ENCODE measurements around the gene POLD2. TPM values are rescaled to one million over a fixed set of nuclear protein-coding genes. Genes with fewer than 3 reads are reported as not detected.
"Not testable (repeated sequence)": the region's sequence is repeated elsewhere in the genome, so short reads cannot be mapped to it uniquely, and the experiment has no call there.

POLD2 gene
- total RNA-seq (37.1 TPM), polyA plus RNA-seq (10 to 100 TPM; 53.3 to 59.0 (median 55.0) TPM)

- peak within 1 kb of the TSS; percentile 70 to 97 (median 92) for H3K27ac Mint-ChIP-seq
- Histone ChIP-seq H3K27me3 (ENCODE audit: control insufficient read depth, insufficient read depth, low read length) (peaks cover 5% of the 10 kb centered on the region), H3K36me3 (ENCODE audit: control insufficient read depth, insufficient read depth, low read length) (peaks cover 16% of the 10 kb centered on the region), H3K4me1 (ENCODE audit: control insufficient read depth, insufficient read depth, low read length, poor library complexity, severe bottlenecking) (peaks cover 16% of the 10 kb centered on the region), H3K27ac (ENCODE audit: insufficient read depth, low read length, poor library complexity, severe bottlenecking) (peak within 1 kb of the TSS; percentile 72), H3K4me3 (ENCODE audit: low read depth, low read length) (peak within 1 kb of the TSS; percentile 86), H3K9me3 (ENCODE audit: control insufficient read depth in 2 of 2, low read length in 2 of 2) (no peaks in the 10 kb centered on the region)
- H3K36me3 Mint-ChIP-seq, result peaks cover 19% of the 10 kb centered on the region
- DNase-seq (peak; percentile 96 to 97 (median 97)), ATAC-seq (ENCODE audit: low read depth in 2 of 2) (peak; percentile 99)
- H3K9me3 Mint-ChIP-seq, result peaks cover 0 to 3% (median 0%) of the 10 kb centered on the region in 7 donors
- peaks cover 7 to 40% (median 12%) of the 10 kb centered on the region in 4 donors for H3K4me1 Mint-ChIP-seq
- H3K4me3 Mint-ChIP-seq, result peak within 1 kb of the TSS; percentile 80 to 96 (median 94)
- H3K27me3 Mint-ChIP-seq, result peaks cover 14% of the 10 kb centered on the region
Observed at GRCh38 chr7:44123190-44124003, at the start of gene POLD2. TSS of gene POLD2 (minus strand) at chr7:44123548. CDS start at chr7:44122053, 1,495 bp downstream.

GRCh38 chr7:44172803-44173424 is 49.6 kb upstream of the POLD2 start:
- ATAC-seq (ENCODE audit: low read depth in 2 of 2), result no peak
- Histone ChIP-seq H3K27me3 (ENCODE audit: control insufficient read depth, insufficient read depth, low read length) (no peaks in the 10 kb centered on the region), H3K27ac (ENCODE audit: insufficient read depth, low read length, poor library complexity, severe bottlenecking) (no peak overlapping the region), H3K9me3 (ENCODE audit: control insufficient read depth in 2 of 2, low read length in 2 of 2) (no peaks in the 10 kb centered on the region), H3K4me1 (ENCODE audit: control insufficient read depth, insufficient read depth, low read length, poor library complexity, severe bottlenecking) (no peaks in the 10 kb centered on the region), H3K36me3 (ENCODE audit: control insufficient read depth, insufficient read depth, low read length) (no peaks in the 10 kb centered on the region), H3K4me3 (ENCODE audit: low read depth, low read length) (no peak overlapping the region)
- Mint-ChIP-seq H3K4me3 (no peak overlapping the region), H3K27ac (no peak overlapping the region), H3K4me1 (peaks cover 0 to under 1% (median 0%) of the 10 kb centered on the region in 4 donors), H3K36me3 (no peaks in the 10 kb centered on the region), H3K9me3 (peaks cover 0 to 6% (median 0%) of the 10 kb centered on the region in 7 donors), H3K27me3 (peaks cover 31% of the 10 kb centered on the region)
- DNase-seq, result no peak

- Mint-ChIP-seq H3K27ac (no peak overlapping the region), H3K4me1 (peaks cover 0 to 3% (median 0%) of the 10 kb centered on the region in 4 donors), H3K36me3 (no peaks in the 10 kb centered on the region), H3K9me3 (peaks cover 0 to 6% (median 0%) of the 10 kb centered on the region in 7 donors), H3K4me3 (no peak overlapping the region), H3K27me3 (peaks cover 34% of the 10 kb centered on the region)
- H3K9me3 ChIP-seq (ENCODE audit: control insufficient read depth in 2 of 2, low read length in 2 of 2), result no peaks in the 10 kb centered on the region
- H3K4me3 ChIP-seq (ENCODE audit: low read depth, low read length), result no peak overlapping the region
- H3K36me3 ChIP-seq (ENCODE audit: control insufficient read depth, insufficient read depth, low read length), result no peaks in the 10 kb centered on the region
- H3K27ac ChIP-seq (ENCODE audit: insufficient read depth, low read length, poor library complexity, severe bottlenecking), result no peak overlapping the region
- no peaks in the 10 kb centered on the region for H3K4me1 ChIP-seq (ENCODE audit: control insufficient read depth, insufficient read depth, low read length, poor library complexity, severe bottlenecking)
- ATAC-seq (ENCODE audit: low read depth in 2 of 2) (no peak), DNase-seq (no peak)
- no peaks in the 10 kb centered on the region for H3K27me3 ChIP-seq (ENCODE audit: control insufficient read depth, insufficient read depth, low read length)
Observed at GRCh38 chr7:44172352-44172751, 49.0 kb upstream of the POLD2 start.

GRCh38 chr7:44171901-44172300 is 48.6 kb upstream of the POLD2 start:
- H3K27me3 Mint-ChIP-seq, result peaks cover 35% of the 10 kb centered on the region
- not testable (repeated sequence) for H3K4me3 Mint-ChIP-seq; H3K9me3 ChIP-seq (ENCODE audit: control insufficient read depth in 2 of 2, low read length in 2 of 2); H3K4me1 Mint-ChIP-seq; ATAC-seq (ENCODE audit: low read depth in 2 of 2); H3K4me3 ChIP-seq (ENCODE audit: low read depth, low read length); H3K9me3 Mint-ChIP-seq; H3K27ac ChIP-seq (ENCODE audit: insufficient read depth, low read length, poor library complexity, severe bottlenecking); H3K36me3 ChIP-seq (ENCODE audit: control insufficient read depth, insufficient read depth, low read length); H3K36me3 Mint-ChIP-seq; H3K4me1 ChIP-seq (ENCODE audit: control insufficient read depth, insufficient read depth, low read length, poor library complexity, severe bottlenecking); H3K27me3 ChIP-seq (ENCODE audit: control insufficient read depth, insufficient read depth, low read length); DNase-seq; H3K27ac Mint-ChIP-seq

- no peaks in the 10 kb centered on the region for H3K4me1 ChIP-seq (ENCODE audit: control insufficient read depth, insufficient read depth, low read length, poor library complexity, severe bottlenecking)
- Mint-ChIP-seq H3K36me3 (no peaks in the 10 kb centered on the region), H3K27me3 (peaks cover 28% of the 10 kb centered on the region), H3K9me3 (peaks cover 0 to 7% (median 0%) of the 10 kb centered on the region in 7 donors), H3K27ac (no peak overlapping the region), H3K4me1 (peaks cover 0 to 3% (median 0%) of the 10 kb centered on the region in 4 donors), H3K4me3 (no peak overlapping the region)
- DNase-seq, result no peak
- no peak overlapping the region for H3K27ac ChIP-seq (ENCODE audit: insufficient read depth, low read length, poor library complexity, severe bottlenecking)
- no peak overlapping the region for H3K4me3 ChIP-seq (ENCODE audit: low read depth, low read length)
- H3K9me3 ChIP-seq (ENCODE audit: control insufficient read depth in 2 of 2, low read length in 2 of 2), result no peaks in the 10 kb centered on the region
- peaks cover 4% of the 10 kb centered on the region for H3K27me3 ChIP-seq (ENCODE audit: control insufficient read depth, insufficient read depth, low read length)
- no peak for ATAC-seq (ENCODE audit: low read depth in 2 of 2)
- no peaks in the 10 kb centered on the region for H3K36me3 ChIP-seq (ENCODE audit: control insufficient read depth, insufficient read depth, low read length)
Observed at GRCh38 chr7:44167920-44168319, 44.6 kb upstream of the POLD2 start.

- Mint-ChIP-seq H3K4me1 (peaks cover 0 to 3% (median 0%) of the 10 kb centered on the region in 4 donors), H3K9me3 (peaks cover 0 to 7% (median 0%) of the 10 kb centered on the region in 7 donors), H3K36me3 (no peaks in the 10 kb centered on the region), H3K27ac (no peak overlapping the region), H3K27me3 (peaks cover 25% of the 10 kb centered on the region), H3K4me3 (no peak overlapping the region)
- Histone ChIP-seq H3K4me3 (ENCODE audit: low read depth, low read length) (no peak overlapping the region), H3K27me3 (ENCODE audit: control insufficient read depth, insufficient read depth, low read length) (peaks cover 8% of the 10 kb centered on the region), H3K36me3 (ENCODE audit: control insufficient read depth, insufficient read depth, low read length) (no peaks in the 10 kb centered on the region), H3K27ac (ENCODE audit: insufficient read depth, low read length, poor library complexity, severe bottlenecking) (no peak overlapping the region), H3K4me1 (ENCODE audit: control insufficient read depth, insufficient read depth, low read length, poor library complexity, severe bottlenecking) (no peaks in the 10 kb centered on the region), H3K9me3 (ENCODE audit: control insufficient read depth in 2 of 2, low read length in 2 of 2) (no peaks in the 10 kb centered on the region)
- no peak for DNase-seq
- no peak for ATAC-seq (ENCODE audit: low read depth in 2 of 2)
Observed at GRCh38 chr7:44163591-44163990, 40.2 kb upstream of the POLD2 start.

GRCh38 chr7:44162785-44163395 is 39.5 kb upstream of the POLD2 start:
- H3K27ac Mint-ChIP-seq, result no peak overlapping the region
- peaks cover 22% of the 10 kb centered on the region for H3K27me3 Mint-ChIP-seq
- no peaks in the 10 kb centered on the region for H3K4me1 ChIP-seq (ENCODE audit: control insufficient read depth, insufficient read depth, low read length, poor library complexity, severe bottlenecking)
- peaks cover 8% of the 10 kb centered on the region for H3K27me3 ChIP-seq (ENCODE audit: control insufficient read depth, insufficient read depth, low read length)
- no peaks in the 10 kb centered on the region for H3K9me3 ChIP-seq (ENCODE audit: control insufficient read depth in 2 of 2, low read length in 2 of 2)
- ATAC-seq (ENCODE audit: low read depth in 2 of 2) (no peak), DNase-seq (no peak)
- no peak overlapping the region for H3K4me3 Mint-ChIP-seq
- no peaks in the 10 kb centered on the region for H3K36me3 Mint-ChIP-seq
- H3K4me1 Mint-ChIP-seq, result peaks cover 0 to 2% (median 0%) of the 10 kb centered on the region in 4 donors
- no peak overlapping the region for H3K4me3 ChIP-seq (ENCODE audit: low read depth, low read length)
- H3K9me3 Mint-ChIP-seq, result peaks cover 0 to 7% (median 0%) of the 10 kb centered on the region in 7 donors
- no peak overlapping the region for H3K27ac ChIP-seq (ENCODE audit: insufficient read depth, low read length, poor library complexity, severe bottlenecking)
- H3K36me3 ChIP-seq (ENCODE audit: control insufficient read depth, insufficient read depth, low read length), result no peaks in the 10 kb centered on the region
